Epithelial cell of esophagus (primary cell): ENCODE results near the gene IL24.

Experiments
- DNase-seq: peaks from one replicate; pipeline ENCODE4 v3.0.0; 2010; ENCODE audit warnings: low read depth
- H3K4me3 ChIP-seq: 2 replicates; pipeline ENCODE4 v1.5.1; 2011; ENCODE audit warnings: mild to moderate bottlenecking, low read length, control low read depth
- CTCF ChIP-seq: IDR thresholded peaks from 2 replicates; pipeline ENCODE4 v1.5.1; 2011; ENCODE audit warnings: low read depth, mild to moderate bottlenecking, low read length, control low read depth, inconsistent platforms; ENCODE audit not compliant: insufficient read depth; ENCODE audit errors: missing control alignments

Gene IL24

GRCh38 chr1:206880314-206880713, 16.9 kb upstream of the IL24 start:
- DNase-seq: no peak
- no peak for TF ChIP-seq CTCF
- H3K4me3 ChIP-seq: no peak overlapping the region

GRCh38 chr1:206882555-206882954, 14.7 kb upstream of the IL24 start:
- no peak for DNase-seq
- no peak for TF ChIP-seq CTCF
- no peak overlapping the region for H3K4me3 ChIP-seq

- TF ChIP-seq CTCF: no peak
- H3K4me3 ChIP-seq: no peak overlapping the region
- DNase-seq: no peak
Measured at GRCh38 chr1:206883160-206883559, 14.1 kb upstream of the IL24 start.

GRCh38 chr1:206883876-206884275, 13.4 kb upstream of the IL24 start:
- TF ChIP-seq CTCF: no peak
- H3K4me3 ChIP-seq: no peak overlapping the region
- no peak for DNase-seq

GRCh38 chr1:206885341-206886060, 11.7 kb upstream of the IL24 start:
- DNase-seq: peak; percentile 88
- TF ChIP-seq CTCF: no peak
- no peak overlapping the region for H3K4me3 ChIP-seq

GRCh38 chr1:206886831-206887230, 10.4 kb upstream of the IL24 start:
- DNase-seq: no peak
- H3K4me3 ChIP-seq: no peak overlapping the region
- no peak for TF ChIP-seq CTCF

- H3K4me3 ChIP-seq: no peak overlapping the region
- peak; percentile 71 for DNase-seq
- TF ChIP-seq CTCF: no peak
Measured at GRCh38 chr1:206887701-206888100, 9.5 kb upstream of the IL24 start.
